Motor neuron (in vitro differentiated cells): ENCODE data around the gene COL25A1. TPM values are rescaled to one million over a fixed set of nuclear protein-coding genes. Genes with fewer than 3 reads are reported as not detected.

Experiments used
- ATAC-seq, 8 experiments: fragments of 200-7000 bp; cut with Tn5 transposase; replicated peaks in 6 of 8; 2 replicates each; pipeline ENCODE4 v1.8.0; 2021; ENCODE audit warnings: mild to moderate bottlenecking in 8 of 8, moderate library complexity in 8 of 8
- H3K27ac ChIP-seq, 2 donors: fragments of 250-450 bp; sonication (Bioruptor Pico); 2 replicates each; pipeline ENCODE4 v1.9.0; 2021; ENCODE audit warnings: antibody characterized with exemption in 2 of 2, mild to moderate bottlenecking in 2 of 2, moderate library complexity in 1 of 2
- H3K4me1 ChIP-seq, 2 donors: fragments of 250-450 bp; sonication (Bioruptor Pico); replicated peaks in 1 of 2; 2 replicates each; pipeline ENCODE4 v1.6.1; 2021; ENCODE audit warnings: antibody characterized with exemption in 2 of 2, mild to moderate bottlenecking in 2 of 2, moderate library complexity in 1 of 2
- H3K4me3 ChIP-seq, 5 donors: fragments of 250-450 bp; sonication (Bioruptor Pico); 2 replicates each; pipeline ENCODE4 v1.9.0; 2021; ENCODE audit warnings: antibody characterized with exemption in 5 of 5, mild to moderate bottlenecking in 5 of 5, moderate library complexity in 4 of 5
- WGBS, 10 experiments: fragments of 450-650 bp; shearing (Covaris generic); methylation state at CpG; one replicate each; pipeline ENCODE4 v1.0.0; 2022; 5-methylcytosine and 5-hydroxymethylcytosine counted together
- in situ Hi-C, 9 experiments: fragments of 400-800 bp; cut with MboI; loops; one replicate each; pipeline ENCODE4 v1.15.0; 2021; ENCODE audit warnings: low sequenced_read_pairs in 9 of 9, low pct_unique_long_range_greater_than_20kb in 2 of 9; ENCODE audit not compliant: unreplicated experiment in 9 of 9
- total RNA-seq, 8 experiments: library from RNA; unstranded; fragments of 300-600 nt; gene quantifications; 2 replicates each; pipeline versions ENCODE4 v1.2.3 to v1.2.4, GENCODE V29; 2022

COL25A1 gene
- total RNA-seq, 8 experiments from 2014 or later: 1.3 to 15.1 (median 2.7) TPM

GRCh38 chr4:109231331-109231730 is 71.1 kb downstream of the COL25A1 start:
- in situ Hi-C loops: no loop called here
- H3K27ac ChIP-seq: no peak overlapping the region
- H3K4me1 ChIP-seq: peaks cover 0 to 10% of the 10 kb centered on the region in 2 donors
- no peak overlapping the region for H3K4me3 ChIP-seq
- 60 to 100% (median 100%) methylated on average over 1 of the region's 1 CpG; no CpG with 5 or more reads in 3 of the 10 experiments for WGBS, 10 experiments
- no peak for ATAC-seq

- H3K27ac ChIP-seq: no peak overlapping the region
- in situ Hi-C loops: no loop called here
- H3K4me1 ChIP-seq: peaks cover 0 to 10% of the 10 kb centered on the region in 2 donors
- no peak overlapping the region for H3K4me3 ChIP-seq
- ATAC-seq: no peak
- 27 to 100% (median 71%) methylated on average over 1 to 2 of the region's 2 CpGs for WGBS, 10 experiments
Measured at GRCh38 chr4:109229028-109229427, 73.4 kb downstream of the COL25A1 start.

- 17 to 100% (median 63%) methylated on average over 1 of the region's 1 CpG; no CpG with 5 or more reads in 3 of the 10 experiments for WGBS, 10 experiments
- H3K4me1 ChIP-seq: no peaks in the 10 kb centered on the region
- H3K4me3 ChIP-seq: no peak overlapping the region
- in situ Hi-C loops: no loop called here
- ATAC-seq: no peak
- no peak overlapping the region for H3K27ac ChIP-seq
Measured at GRCh38 chr4:109218288-109218687, 84.2 kb downstream of the COL25A1 start.

- in situ Hi-C loops: no loop called here
- no peak for ATAC-seq
- no peak overlapping the region for H3K27ac ChIP-seq
- no peaks in the 10 kb centered on the region for H3K4me1 ChIP-seq
- 64 to 100% (median 93%) methylated on average over 1 to 5 of the region's 5 CpGs for WGBS, 10 experiments
- H3K4me3 ChIP-seq: no peak overlapping the region
Measured at GRCh38 chr4:109216085-109216696, 86.3 kb downstream of the COL25A1 start.

- peak in 1 of 8 experiments; percentile 19 for ATAC-seq
- in situ Hi-C loops: no loop called here
- 50 to 100% (median 80%) methylated on average over 1 to 2 of the region's 2 CpGs; no CpG with 5 or more reads in 5 of the 10 experiments for WGBS, 10 experiments
- no peaks in the 10 kb centered on the region for H3K4me1 ChIP-seq
- H3K4me3 ChIP-seq: no peak overlapping the region
- H3K27ac ChIP-seq: no peak overlapping the region
Measured at GRCh38 chr4:109215506-109215905, 87.0 kb downstream of the COL25A1 start.

GRCh38 chr4:109214622-109215301 is 87.7 kb downstream of the COL25A1 start:
- Histone ChIP-seq H3K4me1 (no peaks in the 10 kb centered on the region), H3K27ac (no peak overlapping the region), H3K4me3 (no peak overlapping the region)
- ATAC-seq: peak in 3 of 8 experiments; percentile 62 to 63 (median 62)
- WGBS, 10 experiments: 40 to 96% (median 84%) methylated on average over 1 to 4 of the region's 4 CpGs
- in situ Hi-C loops: no loop called here

GRCh38 chr4:109213056-109213455 is 89.4 kb downstream of the COL25A1 start:
- in situ Hi-C loops: no loop called here
- no peaks in the 10 kb centered on the region for H3K4me1 ChIP-seq
- no peak overlapping the region for H3K4me3 ChIP-seq
- ATAC-seq: no peak
- WGBS, 10 experiments: 50 to 92% (median 87%) methylated on average over 1 of the region's 1 CpG; no CpG with 5 or more reads in 6 of the 10 experiments
- no peak overlapping the region for H3K27ac ChIP-seq

GRCh38 chr4:109211671-109212070 is 90.8 kb downstream of the COL25A1 start:
- in situ Hi-C loops: no loop called here

GRCh38 chr4:109209647-109210046 is 92.8 kb downstream of the COL25A1 start:
- peaks cover 6 to 10% of the 10 kb centered on the region in 2 donors for H3K4me1 ChIP-seq
- in situ Hi-C loops: no loop called here
- no peak for ATAC-seq
- 55 to 100% (median 82%) methylated on average over 1 to 6 of the region's 6 CpGs for WGBS, 10 experiments
- H3K27ac ChIP-seq: no peak overlapping the region
- H3K4me3 ChIP-seq: no peak overlapping the region

More at GRCh38 chr4:109211671-109212070, 90.8 kb downstream of the COL25A1 start:
- peaks cover 6% of the 10 kb centered on the region in 2 donors for H3K4me1 ChIP-seq
- WGBS, 10 experiments: 19 to 83% (median 68%) methylated on average over 1 to 3 of the region's 3 CpGs; no CpG with 5 or more reads in 2 of the 10 experiments
- no peak for ATAC-seq
- H3K4me3 ChIP-seq: no peak overlapping the region
- H3K27ac ChIP-seq: no peak overlapping the region

GRCh38 chr4:109207898-109208297 is 94.6 kb downstream of the COL25A1 start:
- in situ Hi-C loops: no loop called here
- peak in 2 of 8 experiments; percentile 33 to 83 for ATAC-seq

GRCh38 chr4:109207061-109207460 is 95.4 kb downstream of the COL25A1 start:
- H3K4me1 ChIP-seq: peaks cover 6 to 10% of the 10 kb centered on the region in 2 donors
- no peak overlapping the region for H3K27ac ChIP-seq
- no peak overlapping the region for H3K4me3 ChIP-seq
- 17 to 100% (median 67%) methylated on average over 1 of the region's 1 CpG; no CpG with 5 or more reads in 5 of the 10 experiments for WGBS, 10 experiments
- peak; percentile 67 to 98 (median 84) for ATAC-seq
- in situ Hi-C loops: no loop called here

More at GRCh38 chr4:109207898-109208297, 94.6 kb downstream of the COL25A1 start:
- H3K4me3 ChIP-seq: no peak overlapping the region
- WGBS, 10 experiments: 19 to 100% (median 91%) methylated on average over 1 to 4 of the region's 4 CpGs; no CpG with 5 or more reads in 2 of the 10 experiments
- H3K4me1 ChIP-seq: peaks cover 6 to 10% of the 10 kb centered on the region in 2 donors
- H3K27ac ChIP-seq: no peak overlapping the region

GRCh38 chr4:109206620-109207019 is 95.8 kb downstream of the COL25A1 start:
- Histone ChIP-seq H3K4me1 (peaks cover 6 to 10% of the 10 kb centered on the region in 2 donors), H3K27ac (no peak overlapping the region), H3K4me3 (no peak overlapping the region)
- in situ Hi-C loops: no loop called here
- peak in 7 of 8 experiments; percentile 46 to 77 (median 70) for ATAC-seq
- WGBS, 10 experiments: 10 to 100% (median 45%) methylated on average over 1 to 4 of the region's 4 CpGs; no CpG with 5 or more reads in 2 of the 10 experiments

- H3K4me3 ChIP-seq: no peak overlapping the region
- in situ Hi-C loops: no loop called here
- H3K27ac ChIP-seq: no peak overlapping the region
- WGBS, 10 experiments: 71 to 100% (median 81%) methylated on average over 1 to 5 of the region's 5 CpGs; no CpG with 5 or more reads in 2 of the 10 experiments
- H3K4me1 ChIP-seq: peaks cover 6 to 10% of the 10 kb centered on the region in 2 donors
- peak in 1 of 8 experiments; percentile 25 for ATAC-seq
Measured at GRCh38 chr4:109205186-109205585, 97.3 kb downstream of the COL25A1 start.
